ENCODE measurements around the gene CHMP5. TPM values are rescaled to one million over a fixed set of nuclear protein-coding genes. Genes with fewer than 3 reads are reported as not detected.

The CHMP5 gene
- total and polyA plus RNA-seq, 10 of the 15 experiments (the other 5 are each of a cell fraction or from before 2014, with no cell fraction given) = 40.3 to 179 (median 78.6) TPM

DNA sequence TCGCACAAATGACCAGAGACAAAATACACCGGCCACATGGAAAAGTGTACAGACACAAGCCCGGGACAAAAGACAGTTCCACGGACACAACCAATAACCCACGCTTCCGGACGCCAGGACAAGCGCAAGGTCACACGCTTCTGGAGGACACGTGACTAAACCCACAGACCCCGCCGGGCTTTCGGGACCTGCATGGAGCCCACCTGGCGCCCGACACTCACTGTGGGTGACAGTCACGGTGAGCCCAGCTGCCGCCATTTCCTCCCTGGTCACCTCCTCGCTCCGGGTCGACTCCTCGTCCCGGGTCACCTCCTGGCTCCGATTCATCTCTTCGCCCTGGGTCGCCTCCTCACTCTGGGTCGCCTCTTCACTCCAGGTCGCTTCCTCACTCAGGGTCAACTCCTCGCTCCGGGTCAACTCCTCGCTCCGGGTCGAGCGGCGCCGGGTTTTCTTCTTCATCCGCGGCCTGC, 811 bp upstream of the CHMP5 start:
- FAIRE-seq (no peak), ATAC-seq (peak; percentile 49), DNase-seq (ENCODE audit: low read depth, low spot score) (no peak)
- intact Hi-C loops (cut with micrococcal nuclease; ENCODE audit: unreplicated experiment) = loop anchor here (1.0 kb wide), 2 partner anchors 26 to 188 kb away; partner anchors contain the start of genes NFX1 and SMU1
- in situ Hi-C loops (cut with MboI) = no loop called here
- TSS peak; percentile 57 for BruUV-seq (replicated peaks)
- under 1% methylated on average over 37 of the region's 37 CpGs for WGBS (ENCODE audit: insufficient coverage, insufficient replicate concordance, low lambda C conversion rate, missing lambda C conversion rate)
- POLR2A ChIA-PET = interaction anchor here (0.7 to 1.9 kb wide), 6 partner anchors 9 to 240 kb away, joined by 3 to 6 read pairs (median 4); partner anchors contain the start of genes DNAJA1 and NFX1
- Histone ChIP-seq H3K4me1 (ENCODE audit: control insufficient read depth, insufficient read depth, low read length) (peaks cover 8% of the 10 kb centered on the region), H3K79me2 (ENCODE audit: control insufficient read depth, insufficient read depth, low read length) (peaks cover 68% of the 10 kb centered on the region), H3K36me3 (ENCODE audit: control insufficient read depth in 2 of 2, insufficient read depth in 2 of 2, low read length in 1 of 2) (peaks cover 0 to 22% of the 10 kb centered on the region in 2 experiments; a peak in 3 of 4 replicates), H4K20me1 (ENCODE audit: control insufficient read depth, insufficient read depth) (no peaks in the 10 kb centered on the region), H3K27me3 (replicated peaks in 1 of 2; ENCODE audit: control insufficient read depth in 2 of 2, insufficient read depth in 2 of 2, low read length in 1 of 2) (no peaks in the 10 kb centered on the region), H2AFZ (ENCODE audit: control insufficient read depth, low read depth, low read length) (peak overlapping the region; percentile 84), H3K9me3 (replicated peaks; ENCODE audit: control insufficient read depth, insufficient read depth, low read length) (no peaks in the 10 kb centered on the region), H3K4me2 (ENCODE audit: control insufficient read depth, insufficient read depth) (peak overlapping the region; percentile 78), H3K9ac (ENCODE audit: control insufficient read depth, insufficient read depth, low read length) (peak overlapping the region; percentile 91), H3K27ac (ENCODE audit: control insufficient read depth, insufficient read depth) (peak overlapping the region; percentile 86), H3K4me3 (peak overlapping the region; percentile 94)
- RAD21 ChIA-PET (ENCODE audit: unreplicated experiment) = interaction anchor here (2.0 to 2.2 kb wide), 2 partner anchors 38 to 61 kb away, joined by 4 to 11 read pairs; no protein-coding TSS in a partner anchor
- CTCF ChIA-PET = interaction anchor here (1.0 to 1.9 kb wide), 3 partner anchors 38 to 185 kb away, joined by 3 to 7 read pairs (median 3); no protein-coding TSS in a partner anchor
- SMC1A ChIA-PET (ENCODE audit: uncharacterized antibody, unreplicated experiment) = interaction anchor here (1.3 to 1.6 kb wide), 3 partner anchors 10 to 38 kb away, joined by 3 to 4 read pairs (median 3); no protein-coding TSS in a partner anchor
- no peak for TF ChIP-seq BCL11A (IDR thresholded peaks at IDR 0.05; ENCODE audit: low read depth, low read length)
- TF ChIP-seq ZBED1 (IDR thresholded peaks at IDR 0.05; ENCODE audit: borderline replicate concordance) = no peak
- TF ChIP-seq HDAC6 (IDR thresholded peaks at IDR 0.05; ENCODE audit: unreplicated experiment) = peak; percentile 53
- peak; percentile 23; the same call in 1 of the 2 replicates for TF ChIP-seq MTA2 (IDR thresholded peaks at IDR 0.05; ENCODE audit: low read depth)
- TF ChIP-seq TARDBP (IDR thresholded peaks at IDR 0.05; ENCODE audit: borderline replicate concordance) = no peak
- peak; percentile 19; the same call in 1 of the 2 replicates for TF ChIP-seq ATF3 (IDR thresholded peaks at IDR 0.05; ENCODE audit: borderline replicate concordance, extremely low read depth, low read depth, low read length)
- TF ChIP-seq SIN3A (IDR thresholded peaks at IDR 0.05; ENCODE audit: low read depth, low read length) = peak; percentile 55; the same call in 1 of the 2 replicates
- TF ChIP-seq POLR2AphosphoS5 (IDR thresholded peaks at IDR 0.05; ENCODE audit: low read length) = 0 out of 2 replicates have a peak, but pooled peaks have one; percentile 20
- TF ChIP-seq SUPT20H (IDR thresholded peaks at IDR 0.05; ENCODE audit: borderline replicate concordance, control insufficient read depth, low read depth, low read length) = no peak
- TF ChIP-seq EED (IDR thresholded peaks at IDR 0.05; ENCODE audit: low read depth) = no peak
- TF ChIP-seq SMAD5 (IDR thresholded peaks at IDR 0.05; ENCODE audit: low read depth) = no peak
- TF ChIP-seq ZSCAN29 (IDR thresholded peaks at IDR 0.05) = no peak
- TF ChIP-seq, protein P1, sequence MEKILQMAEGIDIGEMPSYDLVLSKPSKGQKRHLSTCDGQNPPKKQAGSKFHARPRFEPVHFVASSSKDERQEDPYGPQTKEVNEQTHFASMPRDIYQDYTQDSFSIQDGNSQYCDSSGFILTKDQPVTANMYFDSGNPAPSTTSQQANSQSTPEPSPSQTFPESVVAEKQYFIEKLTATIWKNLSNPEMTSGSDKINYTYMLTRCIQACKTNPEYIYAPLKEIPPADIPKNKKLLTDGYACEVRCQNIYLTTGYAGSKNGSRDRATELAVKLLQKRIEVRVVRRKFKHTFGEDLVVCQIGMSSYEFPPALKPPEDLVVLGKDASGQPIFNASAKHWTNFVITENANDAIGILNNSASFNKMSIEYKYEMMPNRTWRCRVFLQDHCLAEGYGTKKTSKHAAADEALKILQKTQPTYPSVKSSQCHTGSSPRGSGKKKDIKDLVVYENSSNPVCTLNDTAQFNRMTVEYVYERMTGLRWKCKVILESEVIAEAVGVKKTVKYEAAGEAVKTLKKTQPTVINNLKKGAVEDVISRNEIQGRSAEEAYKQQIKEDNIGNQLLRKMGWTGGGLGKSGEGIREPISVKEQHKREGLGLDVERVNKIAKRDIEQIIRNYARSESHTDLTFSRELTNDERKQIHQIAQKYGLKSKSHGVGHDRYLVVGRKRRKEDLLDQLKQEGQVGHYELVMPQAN (conservative IDR thresholded peaks at IDR 0.05) = no peak
- no peak for TF ChIP-seq JUNB (IDR thresholded peaks at IDR 0.05)
- no peak for TF ChIP-seq E4F1 (IDR thresholded peaks at IDR 0.05; ENCODE audit: borderline replicate concordance, partially characterized antibody)
- TF ChIP-seq MYB (IDR thresholded peaks at IDR 0.05; ENCODE audit: borderline replicate concordance, low read depth, low read length) = no peak
- TF ChIP-seq NFYB (IDR thresholded peaks at IDR 0.05; ENCODE audit: insufficient read depth, low read depth, low read length) = no peak
- TF ChIP-seq CHD4 (IDR thresholded peaks at IDR 0.05) = no peak
- no peak for TF ChIP-seq HSF1 (IDR thresholded peaks at IDR 0.05; ENCODE audit: low read depth, low read length)
